Fibroblast of skin of left biceps (primary cell): ENCODE results near the gene CTXND1.
"Not testable (repeated sequence)": the region's sequence is repeated elsewhere in the genome, so short reads cannot be mapped to it uniquely, and the experiment has no call there.

Experiments
- DNase-seq, 2 experiments: peaks; one replicate each; pipeline ENCODE4 v3.0.0-alpha.2; 2013; ENCODE audit warnings: low read depth in 2 of 2

Gene CTXND1

DNA sequence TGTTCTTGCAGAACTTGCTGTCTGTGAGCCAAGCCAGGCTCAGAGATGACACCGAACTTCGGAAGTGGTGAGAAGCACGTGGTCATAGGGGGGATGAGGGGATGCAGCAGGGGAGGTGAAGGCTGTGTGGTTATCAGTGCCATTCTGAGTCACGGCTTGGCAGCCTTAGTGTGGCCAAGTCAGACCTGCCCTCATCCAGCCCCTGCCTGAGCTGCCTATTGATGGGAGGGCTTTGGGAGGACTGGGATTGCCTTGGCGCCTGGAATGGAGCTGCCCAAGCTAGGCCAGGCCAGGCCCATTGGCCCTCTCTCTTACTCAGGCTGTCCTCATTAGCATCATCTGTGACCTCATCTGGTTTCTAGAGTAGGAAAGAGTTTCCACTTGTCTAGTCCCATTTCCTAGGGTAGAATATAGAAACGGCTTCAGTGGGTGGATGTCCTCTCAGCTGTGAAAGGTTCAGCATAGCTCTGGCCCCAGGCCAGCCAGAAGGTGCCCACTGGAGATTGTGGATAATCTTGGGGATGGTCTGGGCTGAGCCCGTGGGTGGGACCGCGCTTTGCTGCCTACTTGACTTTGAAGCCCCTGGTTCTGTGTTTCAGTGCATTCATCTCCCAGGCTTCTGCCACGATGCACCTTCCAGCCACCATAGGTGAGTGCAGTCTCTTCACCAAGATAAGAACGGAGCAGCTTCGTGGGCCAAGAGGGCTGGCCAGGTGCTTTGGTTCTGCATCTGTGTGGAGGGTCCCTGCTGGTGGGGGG lies 92.0 kb downstream of the CTXND1 start:
- DNase-seq = no peak

- DNase-seq = no peak
These were observed 92.7 kb downstream of the CTXND1 start for GRCh38 chr15:80159301-80159700.

- no peak for DNase-seq
These were observed 94.8 kb downstream of the CTXND1 start for GRCh38 chr15:80157215-80157614.

- no peak for DNase-seq
These were observed 95.8 kb downstream of the CTXND1 start for GRCh38 chr15:80156176-80156720.

GRCh38 chr15:80155378-80156175 lies 96.4 kb downstream of the CTXND1 start:
- not testable (repeated sequence) for DNase-seq

GRCh38 chr15:80155001-80155377 lies 97.0 kb downstream of the CTXND1 start:
- DNase-seq = no peak

GRCh38 chr15:80154336-80154735 lies 97.7 kb downstream of the CTXND1 start:
- no peak for DNase-seq

DNA sequence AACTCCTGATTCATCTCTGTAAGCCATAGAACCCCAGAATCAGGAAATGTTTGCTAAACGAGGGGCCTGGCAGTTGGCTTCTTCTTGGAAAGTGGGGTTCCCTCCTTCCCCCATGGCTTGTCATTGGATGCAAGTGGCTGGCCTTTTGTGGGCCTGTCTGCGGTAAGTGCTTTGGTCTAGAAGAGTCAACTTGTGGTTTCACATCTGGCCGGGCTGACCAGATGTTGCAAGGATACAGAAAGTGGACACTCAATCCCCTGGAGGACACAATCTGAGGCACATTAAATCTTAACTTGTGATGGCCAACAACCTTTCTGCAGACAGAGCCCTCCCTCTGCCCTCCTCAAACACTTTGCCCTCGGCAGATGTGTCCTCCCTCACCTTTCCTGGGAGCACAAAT lies 98.1 kb downstream of the CTXND1 start:
- DNase-seq = no peak

DNA sequence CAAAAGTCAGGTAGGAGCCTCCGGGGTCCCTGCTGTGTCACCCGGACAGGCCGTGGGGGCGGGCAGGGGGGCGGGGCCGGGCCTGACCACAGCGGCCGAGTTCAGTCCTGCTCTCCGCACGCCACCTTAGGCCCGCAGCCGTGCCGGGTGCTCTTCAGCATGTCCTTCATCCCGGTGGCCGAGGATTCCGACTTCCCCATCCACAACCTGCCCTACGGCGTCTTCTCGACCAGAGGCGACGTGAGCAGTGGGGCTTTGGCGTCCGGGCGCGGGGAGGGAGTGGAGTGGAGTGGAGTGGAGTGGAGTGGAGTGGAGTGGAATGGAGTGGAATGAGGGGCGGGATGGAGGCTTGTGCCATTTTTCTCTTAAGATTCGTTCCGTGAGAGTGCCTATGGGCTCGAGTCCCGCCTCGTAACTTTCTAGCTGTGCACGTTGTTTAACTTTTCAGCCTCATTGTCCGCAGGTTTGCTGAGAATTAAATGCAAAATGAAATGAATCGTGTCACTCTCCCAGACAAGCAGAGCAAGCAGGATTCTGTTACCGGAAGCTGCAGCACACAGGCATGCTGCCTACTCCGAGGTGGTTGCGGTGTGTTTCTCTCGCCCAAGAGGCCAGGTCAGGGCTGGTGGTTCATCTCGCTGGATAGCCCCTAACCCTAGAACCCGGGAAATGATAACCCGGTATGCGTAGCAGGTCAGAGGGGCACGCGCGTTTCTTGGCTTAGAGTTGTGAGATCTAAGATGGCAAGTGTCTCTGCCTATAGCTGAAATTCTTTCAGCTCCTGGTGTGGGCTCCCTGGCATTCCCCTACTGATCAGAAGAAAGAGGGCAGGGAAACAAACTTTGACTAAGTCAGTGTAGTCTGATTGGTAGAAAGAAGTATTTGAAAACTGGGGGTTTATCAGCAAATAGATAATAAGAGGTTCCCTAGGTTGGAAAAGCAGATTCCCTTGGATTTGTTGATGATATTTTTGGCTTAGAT lies 98.8 kb downstream of the CTXND1 start, which contains the start of gene FAH:
FAH (plus strand) TSS at position 104 of the 981 bp plus-strand sequence; CDS start at position 160, 56 bp downstream.
- DNase-seq = no peak

DNA sequence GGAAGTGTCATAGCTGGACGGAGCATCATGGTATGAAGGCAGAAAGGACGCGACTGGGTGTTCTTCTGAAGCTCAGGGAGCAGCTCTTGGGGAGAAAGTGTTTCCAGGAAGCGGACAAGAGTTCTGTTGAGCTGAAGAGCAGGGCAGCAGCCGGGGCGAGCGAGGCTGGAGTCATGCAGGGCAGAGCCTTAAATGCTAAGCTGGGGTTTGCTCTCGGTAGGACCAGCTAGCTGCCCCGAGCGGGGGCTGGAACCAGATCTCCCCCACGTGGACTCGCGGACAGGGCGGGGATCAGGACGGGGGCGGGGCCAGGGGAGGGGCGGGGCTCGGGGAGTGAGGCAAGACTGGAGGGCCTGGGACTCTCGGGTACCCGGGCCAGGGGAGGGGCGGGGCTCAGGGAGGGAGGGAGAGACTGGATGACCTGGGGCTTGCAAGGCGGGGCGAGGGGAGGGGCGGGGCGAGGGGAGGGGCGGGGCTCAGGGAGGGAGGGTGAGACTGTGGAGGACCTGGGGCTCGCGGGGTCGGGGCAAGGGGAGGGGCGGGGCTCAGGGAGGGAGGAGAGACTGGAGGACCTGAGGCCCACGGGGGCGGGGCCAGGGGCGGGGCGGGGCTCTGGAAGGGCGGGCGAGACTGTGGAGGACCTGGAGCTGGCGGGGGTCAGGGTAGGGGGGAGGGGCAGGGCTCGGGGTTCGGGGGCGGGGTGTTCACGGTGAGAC lies 99.7 kb downstream of the CTXND1 start:
- peak; percentile 81 to 82 for DNase-seq

DNA sequence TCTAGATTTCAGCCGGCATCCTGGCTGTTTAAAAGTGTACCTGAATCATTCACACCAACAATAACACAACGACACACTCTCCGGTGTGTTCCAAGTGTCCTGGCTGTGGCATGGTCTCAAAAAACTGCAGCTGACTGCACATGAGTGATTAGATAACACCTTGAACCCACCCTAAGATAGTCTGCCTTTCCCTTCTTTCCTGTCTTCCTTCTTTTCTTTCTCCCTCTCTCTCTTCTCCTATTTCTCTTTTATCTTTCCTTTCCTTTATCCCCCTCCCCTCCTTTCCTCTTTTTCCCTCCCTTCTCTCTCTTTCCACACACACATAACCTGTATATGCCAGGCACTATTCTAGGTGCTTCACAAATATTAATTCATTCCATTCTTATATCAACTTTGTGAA lies 100.4 kb downstream of the CTXND1 start:
- no peak for DNase-seq

GRCh38 chr15:80151148-80151547 lies 100.9 kb downstream of the CTXND1 start:
- DNase-seq = no peak
